GM12872 (cell line): ENCODE results near the gene NECTIN3.

Source experiments
- TF ChIP-seq, protein P1 (sequence below): IDR thresholded peaks from 3 replicates; pipeline ENCODE4 v1.5.1; 2011; ENCODE audit warnings: low read depth, mild to moderate bottlenecking, low read length, moderate library complexity; ENCODE audit not compliant: insufficient read depth

NECTIN3 gene

DNA sequence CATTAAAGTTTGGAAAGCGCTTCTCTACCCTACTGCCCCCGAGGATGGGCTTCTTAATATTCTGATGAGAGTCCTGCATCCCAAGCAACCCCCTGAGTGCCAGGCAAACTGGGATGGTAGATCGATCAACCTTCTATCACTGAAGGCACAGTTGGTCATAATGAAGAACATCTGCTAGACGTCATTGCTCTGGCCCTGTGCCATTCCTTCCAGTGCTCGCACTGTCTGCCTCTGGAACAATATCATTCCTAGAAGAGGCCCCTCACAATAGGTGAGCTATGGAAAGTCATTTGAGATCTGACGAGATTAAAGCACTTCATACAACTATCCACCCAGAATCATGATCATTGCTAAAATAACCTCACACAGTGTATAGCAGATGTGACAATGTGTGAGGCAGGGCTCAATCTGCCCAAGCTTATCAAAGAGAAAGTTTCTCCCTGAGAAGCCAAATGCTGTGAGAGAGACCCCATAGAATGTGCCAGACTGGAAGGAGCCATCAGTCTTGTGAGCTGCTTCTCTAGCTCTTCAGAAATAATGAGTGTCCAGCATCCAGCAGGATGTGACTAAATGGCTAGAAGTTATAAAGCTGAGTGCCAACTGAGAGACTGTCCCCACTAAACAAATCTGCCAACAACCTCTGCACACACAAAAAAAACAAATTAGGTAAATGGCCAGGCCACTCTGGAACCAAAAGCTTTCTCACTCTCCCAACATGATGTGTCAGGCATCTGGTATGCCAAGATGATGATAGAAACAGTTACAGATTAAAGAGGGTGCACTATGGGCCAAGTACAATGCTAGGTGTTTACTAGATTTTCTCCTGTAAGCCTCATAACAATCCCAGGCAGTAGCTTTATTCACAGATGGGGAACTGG, 165.5 kb downstream of the NECTIN3 start:
- TF ChIP-seq, protein P1, sequence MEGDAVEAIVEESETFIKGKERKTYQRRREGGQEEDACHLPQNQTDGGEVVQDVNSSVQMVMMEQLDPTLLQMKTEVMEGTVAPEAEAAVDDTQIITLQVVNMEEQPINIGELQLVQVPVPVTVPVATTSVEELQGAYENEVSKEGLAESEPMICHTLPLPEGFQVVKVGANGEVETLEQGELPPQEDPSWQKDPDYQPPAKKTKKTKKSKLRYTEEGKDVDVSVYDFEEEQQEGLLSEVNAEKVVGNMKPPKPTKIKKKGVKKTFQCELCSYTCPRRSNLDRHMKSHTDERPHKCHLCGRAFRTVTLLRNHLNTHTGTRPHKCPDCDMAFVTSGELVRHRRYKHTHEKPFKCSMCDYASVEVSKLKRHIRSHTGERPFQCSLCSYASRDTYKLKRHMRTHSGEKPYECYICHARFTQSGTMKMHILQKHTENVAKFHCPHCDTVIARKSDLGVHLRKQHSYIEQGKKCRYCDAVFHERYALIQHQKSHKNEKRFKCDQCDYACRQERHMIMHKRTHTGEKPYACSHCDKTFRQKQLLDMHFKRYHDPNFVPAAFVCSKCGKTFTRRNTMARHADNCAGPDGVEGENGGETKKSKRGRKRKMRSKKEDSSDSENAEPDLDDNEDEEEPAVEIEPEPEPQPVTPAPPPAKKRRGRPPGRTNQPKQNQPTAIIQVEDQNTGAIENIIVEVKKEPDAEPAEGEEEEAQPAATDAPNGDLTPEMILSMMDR = no peak

DNA sequence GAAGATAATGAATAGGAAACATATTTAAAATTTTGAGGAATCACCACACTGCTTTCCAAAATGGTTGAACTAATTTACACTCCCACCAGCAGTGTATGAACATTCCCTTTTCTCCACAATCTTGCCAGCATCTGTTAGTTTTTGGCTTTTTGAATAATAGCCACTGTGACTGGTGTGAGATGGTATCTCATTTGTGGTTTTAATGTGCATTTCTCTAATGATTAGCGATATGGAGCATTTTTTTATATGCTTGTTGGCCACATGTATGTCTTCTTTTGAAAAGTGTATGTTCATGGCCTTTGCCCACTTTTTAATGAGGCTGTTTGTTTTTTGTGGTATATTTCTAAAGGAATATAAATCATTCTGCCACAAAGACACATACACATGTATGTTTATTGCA, 166.3 kb downstream of the NECTIN3 start:
- TF ChIP-seq, protein P1 = no peak

DNA sequence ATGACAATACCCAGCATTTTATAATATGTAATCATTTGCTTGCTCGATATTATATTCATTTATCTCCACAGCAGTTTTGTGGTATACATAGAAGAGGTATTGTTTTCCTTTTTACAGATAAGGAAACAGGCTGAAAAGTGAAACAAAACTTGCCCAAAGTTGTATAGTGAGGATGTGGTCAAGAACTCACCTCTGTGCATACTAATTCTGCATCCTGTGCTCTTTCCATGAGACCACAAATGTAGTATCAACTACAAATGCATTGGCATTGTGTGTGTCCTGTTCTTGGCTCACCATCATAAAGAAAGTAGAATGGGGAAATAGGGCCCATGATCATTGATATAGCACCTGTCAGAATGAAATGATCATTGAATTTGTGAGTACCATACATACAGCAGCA, 167.3 kb downstream of the NECTIN3 start:
- TF ChIP-seq, protein P1 = no peak

DNA sequence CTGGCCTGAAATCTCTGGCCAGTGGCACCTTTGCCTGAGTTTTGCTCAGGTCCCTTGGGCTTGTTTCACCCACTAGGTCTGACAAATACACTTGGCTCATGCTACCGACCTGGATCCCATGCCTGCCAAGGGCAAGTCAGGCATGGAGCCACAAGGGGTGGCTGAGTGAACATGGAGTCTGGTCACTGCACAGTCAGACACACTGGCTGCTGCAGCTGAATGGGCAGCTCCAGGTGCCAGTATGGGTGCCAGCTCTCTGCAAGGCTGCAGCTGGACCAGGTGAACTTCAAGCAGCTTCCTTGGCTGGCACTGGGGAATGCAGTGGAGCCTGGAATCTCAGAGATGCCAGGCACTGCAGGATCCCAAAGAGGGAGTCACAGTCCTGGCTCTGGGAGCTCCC, 170.3 kb downstream of the NECTIN3 start:
- TF ChIP-seq, protein P1 = no peak
